Liver (tissue), 9 donors: ENCODE data around the gene MYOG. TPM values are rescaled to one million over a fixed set of nuclear protein-coding genes. Genes with fewer than 3 reads are reported as not detected.

Source experiments
- DNase-seq: peaks from one replicate; pipeline ENCODE4 v3.0.0-alpha.2; 2017; ENCODE audit warnings: low spot score
- H3K27ac ChIP-seq, 2 donors: one replicate each; pipeline ENCODE4 v1.7.0; 2013; ENCODE audit warnings: inconsistent platforms in 2 of 2, low read length in 2 of 2, control low read depth in 1 of 2, low read depth in 1 of 2, mild to moderate bottlenecking in 1 of 2
- H3K27me3 ChIP-seq, 4 donors: one replicate each; pipeline versions ENCODE4 v1.6.1 to v1.7.0; 2013; ENCODE audit warnings: low read length in 3 of 4, inconsistent platforms in 1 of 4, mild to moderate bottlenecking in 1 of 4, moderate library complexity in 1 of 4; ENCODE audit not compliant: control insufficient read depth in 4 of 4, insufficient read depth in 4 of 4
- H3K36me3 ChIP-seq, 4 donors: one replicate each; pipeline versions ENCODE4 v1.6.1 to v1.7.0; 2013; ENCODE audit warnings: low read length in 3 of 4, mild to moderate bottlenecking in 3 of 4, low read depth in 1 of 4, moderate library complexity in 1 of 4; ENCODE audit not compliant: control insufficient read depth in 4 of 4, insufficient read depth in 3 of 4
- H3K4me1 ChIP-seq, 4 donors: one replicate each; pipeline versions ENCODE4 v1.6.1 to v1.7.0; 2013; ENCODE audit warnings: low read length in 3 of 4, mild to moderate bottlenecking in 3 of 4, moderate library complexity in 1 of 4; ENCODE audit not compliant: control insufficient read depth in 4 of 4, insufficient read depth in 4 of 4
- H3K4me3 ChIP-seq, 3 donors: one replicate each; pipeline versions ENCODE4 v1.6.1 to v1.7.0; 2013; ENCODE audit warnings: low read length in 3 of 3, control low read depth in 1 of 3, low read depth in 1 of 3, mild to moderate bottlenecking in 1 of 3
- H3K9ac ChIP-seq, 2 donors: one replicate each; pipeline ENCODE4 v1.7.0; 2013; ENCODE audit warnings: low read length in 2 of 2, mild to moderate bottlenecking in 2 of 2, moderate library complexity in 2 of 2, control low read depth in 1 of 2, low read depth in 1 of 2
- H3K9me3 ChIP-seq, 4 donors: one replicate each; pipeline versions ENCODE4 v1.6.1 to v1.7.0; 2013; ENCODE audit warnings: low read length in 3 of 4; ENCODE audit not compliant: control insufficient read depth in 4 of 4
- ATF3 ChIP-seq: IDR thresholded peaks from 2 replicates; pipeline ENCODE4 v1.6.1; 2016; ENCODE audit warnings: antibody characterized with exemption
- CTCF ChIP-seq: fragments of 150-350 bp; IDR thresholded peaks from 2 replicates; pipeline ENCODE4 v1.5.1; 2017; ENCODE audit warnings: improper control_type of control experiment, low read depth, low read length; ENCODE audit not compliant: missing input control
- EGR1 ChIP-seq, 2 donors: IDR thresholded peaks; 2 replicates each; pipeline ENCODE4 v1.6.1; 2016 to 2018; ENCODE audit warnings: antibody characterized with exemption in 2 of 2, low read depth in 2 of 2
- HNF4A ChIP-seq, 2 donors: conservative IDR thresholded peaks; 2 replicates each; pipeline ENCODE4 v1.6.1; 2016; ENCODE audit warnings: antibody characterized with exemption in 2 of 2, mild to moderate bottlenecking in 2 of 2
- HNF4G ChIP-seq: IDR thresholded peaks from 2 replicates; pipeline ENCODE4 v1.6.1; 2016; ENCODE audit warnings: antibody characterized with exemption
- JUND ChIP-seq, 2 donors: IDR thresholded peaks; 2 replicates each; pipeline ENCODE4 v1.6.1; 2016; ENCODE audit warnings: antibody characterized with exemption in 2 of 2
- MAX ChIP-seq: IDR thresholded peaks from 2 replicates; pipeline ENCODE4 v1.6.1; 2016; ENCODE audit warnings: antibody characterized with exemption
- NR2F2 ChIP-seq: IDR thresholded peaks from 2 replicates; pipeline ENCODE4 v1.6.1; 2016; ENCODE audit warnings: antibody characterized with exemption
- REST ChIP-seq: IDR thresholded peaks from 2 replicates; pipeline ENCODE4 v1.6.1; 2016; ENCODE audit warnings: antibody characterized with exemption, mild to moderate bottlenecking
- RXRA ChIP-seq, 2 donors: IDR thresholded peaks; 2 replicates each; pipeline ENCODE4 v1.6.1; 2017 to 2018; ENCODE audit warnings: antibody characterized with exemption in 2 of 2, mild to moderate bottlenecking in 1 of 2
- ZBTB33 ChIP-seq: IDR thresholded peaks from 2 replicates; pipeline ENCODE4 v1.6.1; 2016; ENCODE audit warnings: antibody characterized with exemption
- WGBS: extraction: QIAGEN DNeasy Blood & Tissue Kit; methylation state at CpG from one replicate; pipeline ENCODE4 v1.1.7; 2013; 5-methylcytosine and 5-hydroxymethylcytosine counted together
- polyA plus RNA-seq, 2 donors: library from polyadenylated mRNA; stranded (reverse) in 1 of 2; unstranded in 1 of 2; fragments of 200-250 nt in 1 of 2; fragments of >200 nt in 1 of 2; fragmentation: Nextera tagmentation in 1 of 2; extraction: Ambion mirVana in 1 of 2; gene quantifications; one replicate each; pipeline versions ENCODE4 v1.2.1 to v1.2.3, GENCODE V29; 2013 to 2015
- total RNA-seq, 2 donors: library from RNA; depleted of rRNA; stranded (reverse); fragments of >200 nt; gene quantifications; one replicate each; pipeline ENCODE4 v1.2.3, GENCODE V29; 2014
- donor health status: healthy.
- donor health status: healthy.
- donor health status: healthy.
- donor health status: healthy.
- donor health status: healthy.

MYOG gene
- total and polyA plus RNA-seq, 4 donors, result not detected

GRCh38 chr1:203056516-203056915 is 29.3 kb downstream of the MYOG start (continued):
- no peak for TF ChIP-seq REST

- no peaks in the 10 kb centered on the region for H3K36me3 ChIP-seq
- DNase-seq, result no peak
- no peak overlapping the region for H3K27ac ChIP-seq
- H3K4me1 ChIP-seq, result no peaks in the 10 kb centered on the region
- H3K9ac ChIP-seq, result no peak overlapping the region
- H3K4me3 ChIP-seq, result no peak overlapping the region
- H3K9me3 ChIP-seq, result no peaks in the 10 kb centered on the region
- H3K27me3 ChIP-seq, result no peaks in the 10 kb centered on the region
- WGBS, result 92% methylated on average over 7 of the region's 7 CpGs
- TF ChIP-seq HNF4G (no peak), RXRA (IDR thresholded peaks at IDR 0.05) (no peak), EGR1 (IDR thresholded peaks at IDR 0.05; ENCODE audit: low read depth in 2 of 2) (no peak), REST (no peak), ATF3 (no peak), HNF4A (conservative IDR thresholded peaks at IDR 0.05) (no peak), CTCF (no peak), ZBTB33 (no peak), MAX (no peak), JUND (IDR thresholded peaks at IDR 0.05) (no peak), NR2F2 (no peak)
These were observed 29.8 kb downstream of the MYOG start for GRCh38 chr1:203056012-203056411.
